GM18499 (cell line): ENCODE data around the gene CDH23.
"Not testable (repeated sequence)": the region's sequence is repeated elsewhere in the genome, so short reads cannot be mapped to it uniquely, and the experiment has no call there.

Experiments
- ATAC-seq: cut with Tn5 transposase; IDR thresholded peaks from one replicate; pipeline ENCODE4 v1.9.1; 2021; ENCODE audit warnings: moderate number of reproducible peaks; ENCODE audit not compliant: insufficient read depth, unreplicated experiment

Gene CDH23

DNA sequence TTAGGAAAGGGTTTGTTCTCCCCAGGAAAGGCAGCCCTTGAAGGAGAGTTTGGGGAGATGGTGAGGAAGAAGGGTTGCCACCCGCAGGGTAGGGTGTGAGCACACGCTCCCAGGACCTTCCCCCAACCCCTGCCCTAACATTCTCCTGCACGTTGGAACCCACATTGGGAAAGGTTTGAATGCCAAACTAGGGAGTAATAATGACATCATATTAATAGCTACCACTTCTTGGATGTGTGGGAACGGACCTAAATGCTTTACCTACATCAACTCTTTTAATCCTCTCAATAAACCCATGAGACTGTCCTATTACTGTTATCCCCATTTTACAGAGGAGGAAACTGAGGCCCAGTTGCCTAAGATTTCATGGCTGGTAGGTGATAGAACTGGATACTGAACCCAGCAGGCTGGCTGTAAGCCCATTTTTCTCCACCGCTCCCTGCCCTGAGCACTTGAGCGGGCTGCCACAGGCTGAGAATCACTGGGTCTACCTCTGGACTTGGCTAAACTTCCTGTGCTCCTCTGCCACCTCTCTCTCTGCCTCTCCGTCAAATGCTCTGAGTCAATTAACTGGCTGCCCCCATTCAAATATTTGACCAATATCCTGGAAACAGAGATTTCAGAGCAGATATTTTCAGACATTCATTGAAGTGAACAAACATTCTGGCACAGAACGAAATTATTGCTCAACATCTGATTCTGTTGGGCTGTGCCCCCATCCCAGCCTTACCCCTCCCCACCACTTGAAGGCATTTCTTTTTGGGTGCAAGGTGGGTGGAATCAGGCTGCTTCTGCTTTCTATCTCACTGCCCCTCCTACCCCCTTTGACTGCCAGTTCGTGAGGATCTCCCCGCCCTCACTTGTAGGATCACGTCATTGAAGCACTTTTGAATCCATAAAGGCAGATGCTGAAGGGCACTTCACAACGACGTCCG, 193.2 kb downstream of the CDH23 start:
- no peak for ATAC-seq

GRCh38 chr10:71590781-71591350, 194.1 kb downstream of the CDH23 start:
- no peak for ATAC-seq

DNA sequence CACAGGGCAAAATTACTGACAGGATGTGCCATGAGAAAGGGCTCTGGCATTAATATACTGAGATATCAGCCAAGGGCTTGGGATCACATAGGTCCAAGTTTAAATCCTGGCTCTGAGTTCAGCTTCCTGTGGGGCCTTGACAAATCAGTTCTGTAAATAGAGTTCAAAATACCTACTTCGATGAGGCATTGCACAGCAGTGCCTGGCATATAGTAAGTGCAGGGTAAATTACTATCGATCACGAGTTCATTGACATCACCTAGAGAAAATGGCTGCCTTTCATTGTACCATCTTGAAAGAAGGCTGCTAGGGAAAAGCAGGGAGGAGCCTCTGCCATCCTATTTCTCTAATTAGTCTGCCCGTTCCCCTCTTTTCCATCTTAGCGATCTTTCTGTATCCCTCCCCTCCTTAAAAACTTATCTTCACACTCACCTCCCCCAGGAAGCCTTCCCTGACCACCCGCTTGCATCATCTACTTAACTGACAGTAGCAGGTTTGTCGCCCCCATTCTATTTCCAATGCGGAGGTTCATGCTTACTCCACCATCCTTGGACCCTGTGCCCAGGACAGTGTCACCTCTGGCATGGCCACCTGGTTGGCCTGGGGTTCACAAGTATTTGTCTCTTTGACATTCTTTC, 198.3 kb downstream of the CDH23 start:
- ATAC-seq: no peak

DNA sequence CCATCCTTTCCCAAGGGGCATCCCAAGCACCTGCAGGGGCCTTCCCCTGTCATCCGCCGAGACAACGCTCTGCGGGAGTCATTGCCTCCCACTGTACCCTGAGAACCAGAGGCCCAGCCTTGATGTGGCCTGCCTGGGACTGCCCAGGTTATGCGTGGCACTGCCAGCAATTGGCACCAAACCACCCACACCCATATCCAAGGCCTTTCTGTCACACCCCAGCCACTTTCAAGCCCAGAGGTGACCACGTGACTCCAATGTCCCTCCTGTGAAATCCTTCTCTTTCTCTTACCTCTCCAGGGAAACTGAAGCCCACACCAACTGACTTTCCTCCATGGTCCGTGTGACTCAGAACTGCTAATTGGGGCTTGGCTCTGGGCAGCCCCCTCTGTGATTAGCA, 198.9 kb downstream of the CDH23 start:
- no peak for ATAC-seq

- ATAC-seq: no peak
Observed at GRCh38 chr10:71596127-71596526, 199.4 kb downstream of the CDH23 start.

- ATAC-seq: no peak
Observed at GRCh38 chr10:71596759-71597158, 200.0 kb downstream of the CDH23 start.

- ATAC-seq: no peak
Observed at GRCh38 chr10:71597821-71598498, 201.2 kb downstream of the CDH23 start.

DNA sequence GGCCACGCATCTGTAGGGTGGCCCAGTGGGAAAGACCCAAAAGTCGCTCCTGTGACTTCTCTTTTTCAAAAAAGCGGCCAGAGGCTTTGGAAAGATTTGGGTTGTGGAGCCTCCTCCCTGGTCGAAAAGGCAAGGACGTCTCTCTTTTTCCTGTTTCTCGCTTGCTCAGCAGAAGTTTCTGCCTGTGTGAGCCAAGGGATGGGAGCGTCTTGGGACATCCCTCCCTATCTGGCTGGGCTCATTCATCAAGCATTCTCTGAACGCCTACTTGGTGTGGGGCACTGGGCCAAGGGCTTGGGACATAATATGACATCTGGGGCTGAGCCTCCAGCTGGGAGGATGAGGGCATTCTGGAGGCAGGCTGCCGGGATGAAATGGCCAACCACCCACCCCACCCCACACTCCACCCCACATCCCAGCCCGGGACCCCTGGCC, 201.9 kb downstream of the CDH23 start:
- no peak for ATAC-seq

DNA sequence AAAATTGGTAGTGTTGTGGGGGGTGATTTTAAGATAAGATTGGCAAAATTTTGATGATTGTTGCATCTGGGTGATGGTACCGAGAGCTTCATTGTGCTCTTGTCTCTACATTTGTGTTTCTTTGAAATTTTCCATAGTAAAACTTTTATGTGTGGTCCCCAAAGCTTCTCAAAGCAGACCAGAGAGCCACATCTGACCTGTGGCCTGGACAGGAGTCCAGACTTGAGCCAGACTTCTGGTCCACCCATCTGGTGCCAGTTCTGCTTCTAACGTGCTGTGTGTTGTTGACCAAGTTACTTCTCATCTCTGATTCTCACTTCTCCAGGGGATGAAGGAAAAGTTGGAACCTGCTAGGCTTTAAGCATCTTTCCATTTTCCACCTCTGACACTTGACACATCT, 202.8 kb downstream of the CDH23 start:
- no peak for ATAC-seq

DNA sequence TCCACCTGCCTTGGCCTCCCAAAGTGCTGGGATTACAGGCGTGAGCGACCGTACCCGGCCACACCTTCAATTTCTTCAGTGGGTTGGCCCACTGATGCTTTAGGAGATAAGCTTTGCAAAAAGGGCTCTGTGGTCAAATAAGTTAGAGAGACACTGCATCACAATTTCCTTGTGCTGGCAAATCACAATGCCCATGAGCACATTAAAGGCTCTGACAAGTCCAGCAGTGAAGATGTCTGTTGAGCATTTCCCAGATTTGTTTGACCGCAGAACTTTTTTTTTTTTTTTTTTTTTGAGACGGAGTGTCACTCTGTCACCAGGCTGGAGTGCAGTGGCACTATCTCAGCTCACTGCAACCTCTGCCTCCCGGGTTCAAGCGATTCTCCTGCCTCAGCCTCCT, 203.5 kb downstream of the CDH23 start:
- not testable (repeated sequence) for ATAC-seq

DNA sequence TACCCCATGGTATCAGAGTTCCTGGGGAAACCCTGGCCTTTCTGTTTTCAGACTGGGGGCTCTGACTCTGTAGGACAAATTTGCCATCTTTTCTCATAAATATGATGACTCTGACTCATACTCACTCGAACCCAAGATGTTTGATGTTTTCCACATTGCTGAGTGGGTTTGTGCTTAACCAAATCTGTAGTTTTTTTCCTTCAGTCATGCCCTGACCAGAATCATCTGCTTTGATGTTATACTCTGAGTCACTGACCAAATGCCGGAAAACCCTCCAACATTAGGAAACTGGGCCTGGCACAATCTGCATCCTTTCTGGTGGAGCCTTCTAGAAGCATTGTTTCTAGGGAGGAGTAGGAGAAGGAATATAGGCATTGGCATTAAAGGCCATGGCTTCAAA, 204.1 kb downstream of the CDH23 start:
- ATAC-seq: no peak

- ATAC-seq: no peak
Observed at GRCh38 chr10:71601273-71601672, 204.6 kb downstream of the CDH23 start.

DNA sequence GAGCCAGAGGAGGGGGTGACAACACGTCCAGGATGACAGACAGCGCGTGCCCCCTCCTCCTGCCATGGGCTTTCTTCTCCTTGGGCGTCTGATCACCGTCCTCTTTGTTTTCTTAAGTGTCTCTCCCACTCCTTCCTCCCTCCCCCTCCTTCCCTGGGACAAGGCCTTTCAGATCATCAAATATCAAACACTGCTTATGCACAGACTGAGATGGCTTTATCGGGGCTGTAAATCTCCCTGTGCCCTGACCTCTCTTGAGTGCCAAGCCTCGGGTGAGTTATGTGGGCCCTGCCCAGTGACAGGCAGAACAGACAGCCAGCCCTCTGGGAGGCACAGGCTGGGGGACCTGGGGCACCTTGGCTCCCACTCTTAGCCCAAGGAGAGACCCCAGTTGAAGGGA, 206.4 kb downstream of the CDH23 start:
- no peak for ATAC-seq

- ATAC-seq: no peak
Observed at GRCh38 chr10:71603754-71604153, 207.0 kb downstream of the CDH23 start.

- no peak for ATAC-seq
Observed at GRCh38 chr10:71604324-71605018, 207.8 kb downstream of the CDH23 start.

- ATAC-seq: no peak
Observed at GRCh38 chr10:71605263-71605962, 208.7 kb downstream of the CDH23 start.

GRCh38 chr10:71606257-71607081, 209.7 kb downstream of the CDH23 start:
- no peak for ATAC-seq

DNA sequence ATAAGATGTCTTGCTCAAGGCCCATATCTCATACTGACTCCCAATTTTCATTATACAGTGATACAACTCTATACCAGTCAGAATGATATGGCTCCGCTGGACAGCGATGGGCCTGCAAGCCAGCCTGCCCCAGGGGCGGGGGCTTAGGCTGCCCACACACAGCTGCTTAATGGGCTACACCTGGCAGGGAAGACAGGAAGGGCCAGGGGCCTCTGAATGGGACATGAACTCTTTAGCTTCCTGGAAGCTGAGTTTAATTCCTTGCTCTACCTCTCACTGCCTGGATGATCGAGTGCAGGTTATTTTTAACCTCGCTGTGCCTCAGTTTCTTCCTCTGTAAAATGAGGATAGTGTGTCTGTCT, 210.3 kb downstream of the CDH23 start:
- no peak for ATAC-seq
